Body of pancreas (tissue), 4 donors: ENCODE data around the gene ELANE.

Experiments
- CTCF ChIP-seq, 7 experiments: fragments of 450-650 bp in 4 of 7; fragments of 200-600 bp in 3 of 7; sonication (generic) in 3 of 7; IDR thresholded peaks; one replicate each; pipeline ENCODE4 v1.5.1; 2016 to 2019; ENCODE audit warnings: antibody characterized with exemption in 7 of 7
- POLR2A ChIP-seq, 3 donors: fragments of 450-650 bp; IDR thresholded peaks; one replicate each; pipeline ENCODE4 v1.6.1; 2016; ENCODE audit warnings: antibody characterized with exemption in 3 of 3, mild to moderate bottlenecking in 2 of 3

- no peak for TF ChIP-seq POLR2A (IDR thresholded peaks at IDR 0.05)
- no peak for TF ChIP-seq CTCF (IDR thresholded peaks at IDR 0.05)
Measured at GRCh38 chr19:876780-877314, 24.7 kb downstream of the ELANE start.
